VCaP (cell line): ENCODE data around the gene RABGAP1L.

Experiments used
- H3K27ac ChIP-seq: fragments of 450-650 bp; 2 replicates; pipeline ENCODE4 v1.5.1; 2017
- CTCF ChIP-seq: fragments of 450-650 bp; conservative IDR thresholded peaks from 2 replicates; pipeline ENCODE4 v1.5.1; 2017; ENCODE audit warnings: mild to moderate bottlenecking, moderate library complexity

Gene RABGAP1L

GRCh38 chr1:174652569-174653280 lies 493.4 kb downstream of the RABGAP1L start:
- no peak for TF ChIP-seq CTCF
- H3K27ac ChIP-seq, result no peak overlapping the region

- TF ChIP-seq CTCF, result no peak
- H3K27ac ChIP-seq, result no peak overlapping the region
Measured at GRCh38 chr1:174654560-174654959, 495.2 kb downstream of the RABGAP1L start.

GRCh38 chr1:174656409-174657059 lies 497.2 kb downstream of the RABGAP1L start:
- no peak overlapping the region for H3K27ac ChIP-seq
- TF ChIP-seq CTCF, result no peak

GRCh38 chr1:174657411-174657810 lies 498.1 kb downstream of the RABGAP1L start:
- TF ChIP-seq CTCF, result no peak
- no peak overlapping the region for H3K27ac ChIP-seq

- no peak overlapping the region for H3K27ac ChIP-seq
- TF ChIP-seq CTCF, result no peak
Measured at GRCh38 chr1:174657893-174658292, 498.6 kb downstream of the RABGAP1L start.

- TF ChIP-seq CTCF, result no peak
- H3K27ac ChIP-seq, result no peak overlapping the region
Measured at GRCh38 chr1:174659823-174660222, 500.5 kb downstream of the RABGAP1L start.

GRCh38 chr1:174660476-174660875 lies 501.2 kb downstream of the RABGAP1L start:
- no peak for TF ChIP-seq CTCF

More at GRCh38 chr1:174660476-174660875, 501.2 kb downstream of the RABGAP1L start:
- no peak overlapping the region for H3K27ac ChIP-seq
